ENCODE data around the gene USP22. TPM values are rescaled to one million over a fixed set of nuclear protein-coding genes. Genes with fewer than 3 reads are reported as not detected.

The USP22 gene
- polyA plus RNA-seq, 3 donors: 20.4 to 69.9 (median 27.3) TPM

- no peaks in the 10 kb centered on the region for H3K36me3 ChIP-seq (replicated peaks in 1 of 2; ENCODE audit: control insufficient read depth in 1 of 2, insufficient read depth in 2 of 2, low read length in 2 of 2)
- H3K27ac Mint-ChIP-seq: no peak overlapping the region
- no peak for DNase-seq
- H3K4me2 ChIP-seq (replicated peaks; ENCODE audit: extremely low read depth, low read length, poor library complexity, severe bottlenecking): no peak overlapping the region
- no peak overlapping the region for H3K9ac ChIP-seq (ENCODE audit: insufficient read depth, low read length, poor library complexity, severe bottlenecking)
- peaks cover 0 to 4% (median 0%) of the 10 kb centered on the region in 7 donors for H3K9me3 Mint-ChIP-seq
- WGBS (ENCODE audit: insufficient coverage): 100% methylated on average over 1 of the region's 3 CpGs
- H3K4me3 Mint-ChIP-seq: no peak overlapping the region
- H3K27me3 ChIP-seq (ENCODE audit: control insufficient read depth in 2 of 2, insufficient read depth in 2 of 2, low read length in 2 of 2): no peaks in the 10 kb centered on the region
- H3K4me1 ChIP-seq (ENCODE audit: control insufficient read depth in 1 of 2, insufficient read depth in 2 of 2, low read length in 2 of 2): no peaks in the 10 kb centered on the region
- no peaks in the 10 kb centered on the region for H3K36me3 Mint-ChIP-seq
- H4K20me1 ChIP-seq (ENCODE audit: insufficient read depth, low read length): no peaks in the 10 kb centered on the region
- no peak overlapping the region for H2AFZ ChIP-seq (ENCODE audit: insufficient read depth, low read depth, low read length, poor library complexity, severe bottlenecking)
- H3K4me3 ChIP-seq (replicated peaks in 1 of 3; ENCODE audit: low read depth in 2 of 3, low read length in 3 of 3): no peak overlapping the region
- no peak for TF ChIP-seq CTCF (IDR thresholded peaks at IDR 0.05)
- H3K79me2 ChIP-seq (ENCODE audit: insufficient read depth, low read length): no peaks in the 10 kb centered on the region
- peaks cover 5 to 16% (median 6%) of the 10 kb centered on the region in 3 donors for H3K27me3 Mint-ChIP-seq (ENCODE audit: low read depth in 3 of 3)
- no peak overlapping the region for H3K27ac ChIP-seq (ENCODE audit: low read depth in 1 of 2, low read length in 2 of 2)
- no peaks in the 10 kb centered on the region for H3K4me1 Mint-ChIP-seq
- intact Hi-C loops (cut with micrococcal nuclease): no loop called here
- H3K9me3 ChIP-seq (replicated peaks in 1 of 2; ENCODE audit: control insufficient read depth in 1 of 2, insufficient read depth in 1 of 2, low read length in 2 of 2): no peaks in the 10 kb centered on the region
These were observed 33.4 kb upstream of the USP22 start for GRCh38 chr17:21076242-21076641.

DNA sequence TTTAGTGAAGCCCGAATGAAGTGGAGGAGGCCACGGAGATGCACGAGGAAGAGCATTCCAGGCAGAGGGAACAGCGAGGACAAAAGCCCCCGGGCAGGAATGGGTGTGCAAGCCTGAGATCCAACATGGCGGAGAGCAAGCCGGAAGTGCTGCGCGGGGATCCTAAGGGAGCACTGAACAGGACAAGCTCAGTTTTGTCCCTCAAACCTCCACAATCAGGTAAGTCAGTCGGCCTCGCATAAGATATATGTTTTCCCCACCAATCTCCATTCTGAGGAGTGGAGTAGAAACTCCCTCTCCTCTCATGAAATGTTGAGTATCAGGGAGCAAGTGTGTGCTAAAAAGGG is 32.9 kb upstream of the USP22 start:
- Mint-ChIP-seq H3K36me3 (no peaks in the 10 kb centered on the region), H3K4me1 (no peaks in the 10 kb centered on the region), H3K27me3 (ENCODE audit: low read depth in 3 of 3) (peaks cover 5 to 16% (median 6%) of the 10 kb centered on the region in 3 donors), H3K9me3 (peaks cover 0 to 4% (median 0%) of the 10 kb centered on the region in 7 donors), H3K4me3 (no peak overlapping the region), H3K27ac (no peak overlapping the region)
- no peak overlapping the region for H3K4me3 ChIP-seq (replicated peaks in 1 of 3; ENCODE audit: low read depth in 2 of 3, low read length in 3 of 3)
- no peaks in the 10 kb centered on the region for H3K4me1 ChIP-seq (ENCODE audit: control insufficient read depth in 1 of 2, insufficient read depth in 2 of 2, low read length in 2 of 2)
- intact Hi-C loops (cut with micrococcal nuclease): no loop called here
- H3K9me3 ChIP-seq (replicated peaks in 1 of 2; ENCODE audit: control insufficient read depth in 1 of 2, insufficient read depth in 1 of 2, low read length in 2 of 2): no peaks in the 10 kb centered on the region
- H2AFZ ChIP-seq (ENCODE audit: insufficient read depth, low read depth, low read length, poor library complexity, severe bottlenecking): no peak overlapping the region
- no peak for TF ChIP-seq CTCF (IDR thresholded peaks at IDR 0.05)
- no peak overlapping the region for H3K27ac ChIP-seq (ENCODE audit: low read depth in 1 of 2, low read length in 2 of 2)
- no peaks in the 10 kb centered on the region for H3K79me2 ChIP-seq (ENCODE audit: insufficient read depth, low read length)
- no peaks in the 10 kb centered on the region for H4K20me1 ChIP-seq (ENCODE audit: insufficient read depth, low read length)
- no peaks in the 10 kb centered on the region for H3K36me3 ChIP-seq (replicated peaks in 1 of 2; ENCODE audit: control insufficient read depth in 1 of 2, insufficient read depth in 2 of 2, low read length in 2 of 2)
- H3K27me3 ChIP-seq (ENCODE audit: control insufficient read depth in 2 of 2, insufficient read depth in 2 of 2, low read length in 2 of 2): no peaks in the 10 kb centered on the region
- WGBS (ENCODE audit: insufficient coverage): 99% methylated on average over 7 of the region's 11 CpGs
- no peak for DNase-seq
- no peak overlapping the region for H3K9ac ChIP-seq (ENCODE audit: insufficient read depth, low read length, poor library complexity, severe bottlenecking)
- H3K4me2 ChIP-seq (replicated peaks; ENCODE audit: extremely low read depth, low read length, poor library complexity, severe bottlenecking): no peak overlapping the region

Data from CD14-positive monocyte (primary cell).